SH-SY5Y (cell line): ENCODE measurements around the gene BDKRB2.

Experiments used
- GATA2 ChIP-seq: IDR thresholded peaks from 2 replicates; pipeline ENCODE4 v1.6.1; 2011; ENCODE audit warnings: mild to moderate bottlenecking, low read depth, low read length
- GATA3 ChIP-seq: IDR thresholded peaks from 2 replicates; pipeline ENCODE4 v1.6.1; 2011; ENCODE audit warnings: low read depth, mild to moderate bottlenecking, low read length, moderate library complexity

DNA sequence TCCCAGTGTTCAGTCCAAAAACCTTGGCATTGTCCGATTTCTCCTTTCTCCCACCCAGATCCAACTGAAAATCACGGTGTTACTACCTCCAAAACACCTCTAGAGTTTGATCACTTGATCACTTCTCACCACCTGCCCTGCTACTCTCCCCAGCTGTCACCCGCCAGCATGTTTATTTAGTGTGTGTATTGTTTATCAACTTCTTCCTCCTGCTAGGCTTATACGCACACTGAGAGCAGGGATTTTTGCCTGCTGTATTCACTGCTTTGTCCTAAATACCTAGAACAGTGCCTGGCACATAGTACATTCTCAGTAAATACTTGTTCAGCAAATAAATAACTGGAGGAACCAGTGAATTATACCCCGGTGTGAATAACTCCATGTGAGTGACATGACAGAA, 56.4 kb downstream of the BDKRB2 start:
- TF ChIP-seq GATA2 (no peak), GATA3 (no peak)
